HEK293T (cell line): ENCODE data around the gene EMD.

Experiments
- BHLHE40 ChIP-seq: fragments of 450-650 bp; IDR thresholded peaks from 2 replicates; pipeline ENCODE4 v1.6.1; 2016; ENCODE audit warnings: mild to moderate bottlenecking, moderate library complexity, borderline replicate concordance
- FOXA1 ChIP-seq: fragments of 450-650 bp; IDR thresholded peaks from 2 replicates; pipeline ENCODE4 v1.6.1; 2016; ENCODE audit warnings: mild to moderate bottlenecking
- FOXK2 ChIP-seq: fragments of 450-650 bp; IDR thresholded peaks from 2 replicates; pipeline ENCODE4 v1.6.1; 2016; ENCODE audit warnings: mild to moderate bottlenecking
- TARDBP ChIP-seq: fragments of 450-650 bp; IDR thresholded peaks from 2 replicates; pipeline ENCODE4 v1.6.1; 2016
- ZNF384 ChIP-seq: fragments of 450-650 bp; IDR thresholded peaks from 2 replicates; pipeline ENCODE4 v1.6.1; 2016

DNA sequence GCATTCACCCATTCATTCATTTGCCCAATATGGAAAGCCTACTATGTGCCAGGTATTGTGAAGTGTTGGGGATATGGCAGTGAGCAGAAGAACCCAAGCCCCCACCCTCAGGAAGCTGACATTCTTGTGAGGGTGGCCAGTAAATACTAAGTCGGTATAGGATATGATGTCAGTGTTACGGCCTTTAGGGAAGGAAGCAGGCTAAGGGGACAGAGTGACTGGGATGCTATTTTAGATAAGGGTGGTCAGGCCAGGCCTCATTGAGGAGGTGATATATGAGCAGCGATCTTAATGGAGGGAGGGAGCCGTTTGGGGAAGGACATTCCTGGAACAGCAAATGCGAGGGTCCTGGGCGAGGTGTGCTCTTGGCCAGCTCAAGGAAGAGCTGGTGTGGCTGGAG is 51.4 kb downstream of the EMD start:
- TF ChIP-seq TARDBP (no peak), ZNF384 (no peak), FOXA1 (no peak), FOXK2 (no peak), BHLHE40 (no peak)
